T-cell (primary cell): ENCODE results near the gene ANKS6. TPM values are rescaled to one million over a fixed set of nuclear protein-coding genes. Genes with fewer than 3 reads are reported as not detected.

Source experiments
- ATAC-seq, 4 experiments: fragments of 200-7000 bp in 3 of 4; fragments of 150-1000 bp in 1 of 4; cut with Tn5 transposase; replicated peaks in 1 of 4; 1 replicate in 3 of 4; 2 replicates in 1 of 4; pipeline ENCODE4 v1.10.0; 2021; ENCODE audit warnings: moderate library complexity in 3 of 4, mild to moderate bottlenecking in 2 of 4, moderate number of reproducible peaks in 1 of 4
- CTCF ChIA-PET, 2 donors: fragments of 300-600 bp; sonication (Branson Sonifier 250); formaldehyde crosslinking; loops; one replicate each; lab custom pipeline; 2022; ENCODE audit warnings: antibody characterized with exemption in 2 of 2; lab: Charles Lee
- POLR2A ChIA-PET, 2 donors: fragments of 300-600 bp; sonication (Branson Sonifier 250); formaldehyde crosslinking; loops; one replicate each; lab custom pipeline; 2022; ENCODE audit warnings: antibody characterized with exemption in 2 of 2; lab: Charles Lee
- DNase-seq, 35 experiments: peaks; one replicate each; pipeline versions ENCODE4 v3.0.0 to v3.0.0-alpha.2; 2013 to 2023
- H3K27ac ChIP-seq: one replicate; pipeline ENCODE4 v1.5.1; 2013; ENCODE audit warnings: low read length
- H3K27me3 ChIP-seq, 2 experiments: replicated peaks in 1 of 2; 1 replicate in 1 of 2; 2 replicates in 1 of 2; pipeline versions ENCODE4 v1.6.1 to v1.7.0; 2013; ENCODE audit warnings: low read length in 1 of 2, mixed read lengths in 1 of 2; ENCODE audit not compliant: control insufficient read depth in 2 of 2, insufficient read depth in 2 of 2; ENCODE audit errors: extremely low read depth in 1 of 2
- H3K36me3 ChIP-seq, 2 donors: 1 replicate in 1 of 2; 2 replicates in 1 of 2; pipeline versions ENCODE4 v1.6.1 to v1.7.0; 2013; ENCODE audit warnings: low read length in 1 of 2; ENCODE audit not compliant: control insufficient read depth in 2 of 2, insufficient read depth in 1 of 2; ENCODE audit errors: extremely low read depth in 1 of 2
- H3K4me1 ChIP-seq, 2 experiments: 1 replicate in 1 of 2; 2 replicates in 1 of 2; pipeline versions ENCODE4 v1.6.1 to v1.7.0; 2013; ENCODE audit warnings: low read length in 2 of 2, mixed read lengths in 1 of 2; ENCODE audit not compliant: insufficient read depth in 2 of 2, control insufficient read depth in 1 of 2; ENCODE audit errors: extremely low read depth in 1 of 2
- H3K4me3 ChIP-seq, 2 donors: 1 replicate in 1 of 2; 2 replicates in 1 of 2; pipeline versions ENCODE4 v1.5.1 to v1.7.0; 2013; ENCODE audit warnings: mild to moderate bottlenecking in 2 of 2, low read length in 1 of 2, moderate library complexity in 1 of 2; ENCODE audit not compliant: control insufficient read depth in 1 of 2; ENCODE audit errors: extremely low read depth in 1 of 2
- H3K9me3 ChIP-seq: 2 replicates; pipeline ENCODE4 v1.7.0; 2013
- H3K27ac Mint-ChIP-seq, 2 donors: one replicate each; pipeline ENCODE4 v1.8.0; 2020 to 2021; ENCODE audit warnings: mild to moderate bottlenecking in 2 of 2, mixed read lengths in 2 of 2
- H3K27me3 Mint-ChIP-seq, 2 donors: one replicate each; pipeline ENCODE4 v1.8.0; 2021 to 2022; ENCODE audit warnings: mixed read lengths in 2 of 2
- H3K36me3 Mint-ChIP-seq: one replicate; pipeline ENCODE4 v1.8.0; 2021; ENCODE audit warnings: mixed read lengths
- H3K4me1 Mint-ChIP-seq, 3 donors: one replicate each; pipeline ENCODE4 v1.8.0; 2020 to 2022; ENCODE audit warnings: mixed read lengths in 3 of 3, mild to moderate bottlenecking in 1 of 3
- H3K4me3 Mint-ChIP-seq, 3 donors: one replicate each; pipeline ENCODE4 v1.8.0; 2020 to 2022; ENCODE audit warnings: mild to moderate bottlenecking in 3 of 3, mixed read lengths in 3 of 3, moderate library complexity in 3 of 3
- H3K9me3 Mint-ChIP-seq, 3 donors: one replicate each; pipeline ENCODE4 v1.8.0; 2020 to 2022; ENCODE audit warnings: mixed read lengths in 3 of 3
- WGBS: methylation state at CpG from one replicate; pipeline ENCODE4 v1.1.5; 2013; ENCODE audit warnings: missing lambda C conversion rate; ENCODE audit not compliant: insufficient coverage; 5-methylcytosine and 5-hydroxymethylcytosine counted together
- total RNA-seq, 35 experiments: library from RNA in 6 of 35; stranded (reverse) in 6 of 35; fragments of 120-200 nt in 1 of 35; gene quantifications; one replicate each; pipeline versions ENCODE4 v1.2.1 to v1.2.4 and lab custom pipeline; 2013 to 2026

ANKS6 gene
- total RNA-seq, 5 donors from 2014 or later (not counting 1 experiment from before 2014, with no cell fraction given), result 11.7 to 19.0 (median 14.1) TPM

GRCh38 chr9:98714833-98715232 is 81.5 kb downstream of the ANKS6 start:
- Mint-ChIP-seq H3K36me3 (no peaks in the 10 kb centered on the region), H3K4me3 (no peak overlapping the region), H3K4me1 (peaks cover 0 to 2% (median 0%) of the 10 kb centered on the region in 3 donors), H3K27me3 (peaks cover 40 to 43% of the 10 kb centered on the region in 2 donors), H3K9me3 (no peaks in the 10 kb centered on the region), H3K27ac (no peak overlapping the region)
- Histone ChIP-seq H3K4me3 (no peak overlapping the region), H3K27ac (no peak overlapping the region), H3K9me3 (no peaks in the 10 kb centered on the region), H3K36me3 (no peaks in the 10 kb centered on the region), H3K4me1 (no peaks in the 10 kb centered on the region), H3K27me3 (peaks cover 3 to 16% of the 10 kb centered on the region in 2 experiments)
- ATAC-seq (no peak), DNase-seq (no peak)
- CTCF ChIA-PET, result interaction anchor here in 1 of 2 donors (0.6 kb wide), 1 partner anchor 132 kb away, joined by 5 read pairs; no protein-coding TSS in a partner anchor
- POLR2A ChIA-PET, result no interaction called here
- no CpG with 5 or more reads among the region's 1 CpG for WGBS

GRCh38 chr9:98712987-98713386 is 83.4 kb downstream of the ANKS6 start:
- peaks cover 38 to 46% of the 10 kb centered on the region in 2 donors for H3K27me3 Mint-ChIP-seq
- Histone ChIP-seq H3K27me3 (peaks cover 4 to 21% of the 10 kb centered on the region in 2 experiments), H3K27ac (no peak overlapping the region), H3K4me3 (no peak overlapping the region), H3K4me1 (no peaks in the 10 kb centered on the region), H3K9me3 (no peaks in the 10 kb centered on the region), H3K36me3 (no peaks in the 10 kb centered on the region)
- no peak overlapping the region for H3K4me3 Mint-ChIP-seq
- DNase-seq, result no peak
- no peak for ATAC-seq
- ChIA-PET POLR2A (no interaction called here), CTCF (no interaction called here)
- no peaks in the 10 kb centered on the region for H3K36me3 Mint-ChIP-seq
- no peaks in the 10 kb centered on the region for H3K9me3 Mint-ChIP-seq
- H3K27ac Mint-ChIP-seq, result no peak overlapping the region
- H3K4me1 Mint-ChIP-seq, result peaks cover 0 to 6% (median 0%) of the 10 kb centered on the region in 3 donors

- no peaks in the 10 kb centered on the region for H3K36me3 ChIP-seq
- peak overlapping the region in 1 of 3 donors; percentile 61 for H3K4me3 Mint-ChIP-seq
- H3K4me1 ChIP-seq, result no peaks in the 10 kb centered on the region
- H3K27ac ChIP-seq, result no peak overlapping the region
- H3K27ac Mint-ChIP-seq, result no peak overlapping the region
- ATAC-seq, result no peak
- no peaks in the 10 kb centered on the region for H3K36me3 Mint-ChIP-seq
- H3K9me3 ChIP-seq, result no peaks in the 10 kb centered on the region
- ChIA-PET CTCF (no interaction called here), POLR2A (no interaction called here)
- WGBS, result 72% methylated on average over 11 of the region's 14 CpGs
- no peak for DNase-seq
- H3K27me3 Mint-ChIP-seq, result peaks cover 43 to 53% of the 10 kb centered on the region in 2 donors
- peaks cover 0 to 11% (median 4%) of the 10 kb centered on the region in 3 donors for H3K4me1 Mint-ChIP-seq
- peaks cover 7 to 39% of the 10 kb centered on the region in 2 experiments for H3K27me3 ChIP-seq
- H3K4me3 ChIP-seq, result no peak overlapping the region
- no peaks in the 10 kb centered on the region for H3K9me3 Mint-ChIP-seq
These were observed 86.1 kb downstream of the ANKS6 start for GRCh38 chr9:98709968-98710965.

GRCh38 chr9:98708933-98709911 is 87.1 kb downstream of the ANKS6 start, which contains the start of gene GABBR2:
Gene GABBR2 (minus strand): TSS chr9:98708935. CDS start chr9:98708737, 198 bp downstream.
- Mint-ChIP-seq H3K27me3 (peaks cover 49 to 61% of the 10 kb centered on the region in 2 donors), H3K36me3 (no peaks in the 10 kb centered on the region), H3K4me3 (peak within 1 kb of the TSS in 1 of 3 donors; percentile 61), H3K4me1 (peaks cover 0 to 11% (median 4%) of the 10 kb centered on the region in 3 donors), H3K9me3 (no peaks in the 10 kb centered on the region), H3K27ac (no peak within 1 kb of the TSS)
- Histone ChIP-seq H3K4me1 (no peaks in the 10 kb centered on the region), H3K9me3 (no peaks in the 10 kb centered on the region), H3K36me3 (no peaks in the 10 kb centered on the region), H3K4me3 (no peak within 1 kb of the TSS), H3K27me3 (peaks cover 10 to 39% of the 10 kb centered on the region in 2 experiments), H3K27ac (no peak within 1 kb of the TSS)
- WGBS, result 6% methylated on average over 108 of the region's 111 CpGs
- DNase-seq (no peak), ATAC-seq (no peak)
- ChIA-PET CTCF (no interaction called here), POLR2A (no interaction called here)

- H3K27ac Mint-ChIP-seq, result no peak overlapping the region
- peaks cover 53 to 64% of the 10 kb centered on the region in 2 donors for H3K27me3 Mint-ChIP-seq
- peaks cover 0 to 11% (median 4%) of the 10 kb centered on the region in 3 donors for H3K4me1 Mint-ChIP-seq
- no peak overlapping the region for H3K4me3 ChIP-seq
- no peaks in the 10 kb centered on the region for H3K9me3 Mint-ChIP-seq
- ATAC-seq (no peak), DNase-seq (no peak)
- peaks cover 13 to 41% of the 10 kb centered on the region in 2 experiments for H3K27me3 ChIP-seq
- H3K4me3 Mint-ChIP-seq, result peak overlapping the region in 1 of 3 donors; percentile 43
- 6% methylated on average over 89 of the region's 89 CpGs for WGBS
- POLR2A ChIA-PET, result no interaction called here
- H3K36me3 ChIP-seq, result no peaks in the 10 kb centered on the region
- H3K36me3 Mint-ChIP-seq, result no peaks in the 10 kb centered on the region
- CTCF ChIA-PET, result no interaction called here
- H3K9me3 ChIP-seq, result no peaks in the 10 kb centered on the region
- H3K27ac ChIP-seq, result no peak overlapping the region
- no peaks in the 10 kb centered on the region for H3K4me1 ChIP-seq
These were observed 88.0 kb downstream of the ANKS6 start for GRCh38 chr9:98708103-98708932.
